ENCODE measurements around the gene CATSPERE.

- TF ChIP-seq ZFP30 (CRISPR knock-in tag; IDR thresholded peaks at IDR 0.05) (no peak), CREB5 (CRISPR knock-in tag; IDR thresholded peaks at IDR 0.05; ENCODE audit: low read depth) (no peak), BACH2 (CRISPR knock-in tag; IDR thresholded peaks at IDR 0.05; ENCODE audit: borderline replicate concordance) (no peak), PATZ1 (CRISPR knock-in tag; IDR thresholded peaks at IDR 0.05; ENCODE audit: borderline replicate concordance) (no peak), ESRRG (CRISPR knock-in tag; IDR thresholded peaks at IDR 0.05) (no peak), GLIS3 (CRISPR knock-in tag; IDR thresholded peaks at IDR 0.05) (no peak), ZNF565 (CRISPR knock-in tag; conservative IDR thresholded peaks at IDR 0.05; ENCODE audit: low read depth) (no peak), ZFP3 (CRISPR knock-in tag; IDR thresholded peaks at IDR 0.05) (no peak), ARNTL (CRISPR knock-in tag; IDR thresholded peaks at IDR 0.05; ENCODE audit: borderline replicate concordance, low read depth) (no peak), POU6F1 (CRISPR knock-in tag; IDR thresholded peaks at IDR 0.05; ENCODE audit: borderline replicate concordance, low read depth) (no peak), TCF4 (CRISPR knock-in tag; IDR thresholded peaks at IDR 0.05; ENCODE audit: borderline replicate concordance) (no peak), ZC3H10 (CRISPR knock-in tag; IDR thresholded peaks at IDR 0.05) (no peak), TSHZ2 (CRISPR knock-in tag; IDR thresholded peaks at IDR 0.05) (no peak)
These were observed 25.4 kb upstream of the CATSPERE start for GRCh38 chr1:244435562-244436205.

Measured in SK-N-SH treated with all-trans-retinoic acid at 6 μM for 48 hours (cell line).